ENCODE measurements around the gene SYNPR.

DNA sequence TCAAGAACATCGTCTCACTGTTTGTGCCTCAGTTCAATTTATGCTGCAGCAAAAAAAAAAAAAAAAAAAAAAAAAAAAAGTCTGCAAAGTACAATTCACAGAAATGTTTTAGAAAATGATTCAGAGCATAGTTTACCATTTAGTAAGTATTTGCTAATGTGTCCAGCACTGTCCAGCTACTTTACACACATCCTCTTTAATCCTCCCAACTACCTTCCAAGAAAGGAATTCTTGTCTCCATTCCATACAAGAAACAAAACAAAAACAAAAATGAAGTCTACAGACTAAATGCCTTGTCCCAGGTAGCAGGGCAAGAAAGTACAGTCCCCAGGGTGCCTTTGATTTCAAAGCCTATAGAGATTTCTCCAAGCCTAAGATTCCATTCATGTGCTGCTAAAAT, 335.5 kb downstream of the SYNPR start:
- TF ChIP-seq ESRRG (CRISPR knock-in tag; IDR thresholded peaks at IDR 0.05) (no peak), ZNF70 (CRISPR knock-in tag; IDR thresholded peaks at IDR 0.05) (no peak), ZNF565 (CRISPR knock-in tag; conservative IDR thresholded peaks at IDR 0.05; ENCODE audit: low read depth) (no peak), ZNF8 (CRISPR knock-in tag; IDR thresholded peaks at IDR 0.05) (no peak)
- TF ChIP-seq, protein P1, sequence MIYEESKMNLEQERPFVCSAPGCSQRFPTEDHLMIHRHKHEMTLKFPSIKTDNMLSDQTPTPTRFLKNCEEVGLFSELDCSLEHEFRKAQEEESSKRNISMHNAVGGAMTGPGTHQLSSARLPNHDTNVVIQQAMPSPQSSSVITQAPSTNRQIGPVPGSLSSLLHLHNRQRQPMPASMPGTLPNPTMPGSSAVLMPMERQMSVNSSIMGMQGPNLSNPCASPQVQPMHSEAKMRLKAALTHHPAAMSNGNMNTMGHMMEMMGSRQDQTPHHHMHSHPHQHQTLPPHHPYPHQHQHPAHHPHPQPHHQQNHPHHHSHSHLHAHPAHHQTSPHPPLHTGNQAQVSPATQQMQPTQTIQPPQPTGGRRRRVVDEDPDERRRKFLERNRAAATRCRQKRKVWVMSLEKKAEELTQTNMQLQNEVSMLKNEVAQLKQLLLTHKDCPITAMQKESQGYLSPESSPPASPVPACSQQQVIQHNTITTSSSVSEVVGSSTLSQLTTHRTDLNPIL (CRISPR knock-in tag; IDR thresholded peaks at IDR 0.05; ENCODE audit: low read depth): no peak

Measured in SK-N-SH treated with all-trans-retinoic acid at 6 μM for 48 hours (cell line).